ENCODE results near the gene CSNK2A1.
"Not testable (repeated sequence)": the region's sequence is repeated elsewhere in the genome, so short reads cannot be mapped to it uniquely, and the experiment has no call there.

Gene CSNK2A1

GRCh38 chr20:515696-516095 lies 27.9 kb downstream of the CSNK2A1 start:
- H3K27ac ChIP-seq (ENCODE audit: low read length) = no peak overlapping the region
- no peak overlapping the region for H3K9ac ChIP-seq (ENCODE audit: low read length)
- no peaks in the 10 kb centered on the region for H3F3A ChIP-seq (ENCODE audit: insufficient read depth, low read length)
- no peak overlapping the region for H2AFZ ChIP-seq (ENCODE audit: low read length)
- H3K4me3 ChIP-seq (ENCODE audit: low read length) = no peak overlapping the region
- no peaks in the 10 kb centered on the region for H3K4me1 ChIP-seq (ENCODE audit: low read length)
- no peak for TF ChIP-seq EZH2phosphoT487 (IDR thresholded peaks at IDR 0.05; ENCODE audit: low read length)
- TF ChIP-seq, protein P1, sequence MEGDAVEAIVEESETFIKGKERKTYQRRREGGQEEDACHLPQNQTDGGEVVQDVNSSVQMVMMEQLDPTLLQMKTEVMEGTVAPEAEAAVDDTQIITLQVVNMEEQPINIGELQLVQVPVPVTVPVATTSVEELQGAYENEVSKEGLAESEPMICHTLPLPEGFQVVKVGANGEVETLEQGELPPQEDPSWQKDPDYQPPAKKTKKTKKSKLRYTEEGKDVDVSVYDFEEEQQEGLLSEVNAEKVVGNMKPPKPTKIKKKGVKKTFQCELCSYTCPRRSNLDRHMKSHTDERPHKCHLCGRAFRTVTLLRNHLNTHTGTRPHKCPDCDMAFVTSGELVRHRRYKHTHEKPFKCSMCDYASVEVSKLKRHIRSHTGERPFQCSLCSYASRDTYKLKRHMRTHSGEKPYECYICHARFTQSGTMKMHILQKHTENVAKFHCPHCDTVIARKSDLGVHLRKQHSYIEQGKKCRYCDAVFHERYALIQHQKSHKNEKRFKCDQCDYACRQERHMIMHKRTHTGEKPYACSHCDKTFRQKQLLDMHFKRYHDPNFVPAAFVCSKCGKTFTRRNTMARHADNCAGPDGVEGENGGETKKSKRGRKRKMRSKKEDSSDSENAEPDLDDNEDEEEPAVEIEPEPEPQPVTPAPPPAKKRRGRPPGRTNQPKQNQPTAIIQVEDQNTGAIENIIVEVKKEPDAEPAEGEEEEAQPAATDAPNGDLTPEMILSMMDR (IDR thresholded peaks at IDR 0.05; ENCODE audit: low read length) = no peak
- TF ChIP-seq EZH2 (optimal IDR thresholded peaks at IDR 0.05; ENCODE audit: low read depth, low read length) = no peak
- no peak for DNase-seq
- H3K79me2 ChIP-seq (ENCODE audit: low read length) = peaks cover 97% of the 10 kb centered on the region
- H3K4me2 ChIP-seq (ENCODE audit: low read depth, low read length) = no peak overlapping the region
- H3K9me2 ChIP-seq (replicated peaks; ENCODE audit: insufficient read depth, low read length) = no peaks in the 10 kb centered on the region
- H3K36me3 ChIP-seq (replicated peaks; ENCODE audit: insufficient read depth, low read length) = no peaks in the 10 kb centered on the region; the same call in 1 of the 2 replicates
- peaks cover 54% of the 10 kb centered on the region for H4K20me1 ChIP-seq (ENCODE audit: insufficient read depth, low read length)
- H3K9me3 ChIP-seq (replicated peaks; ENCODE audit: insufficient read depth, low read length) = no peaks in the 10 kb centered on the region
- H3K27me3 ChIP-seq (replicated peaks; ENCODE audit: insufficient read depth, low read length) = no peaks in the 10 kb centered on the region

DNA sequence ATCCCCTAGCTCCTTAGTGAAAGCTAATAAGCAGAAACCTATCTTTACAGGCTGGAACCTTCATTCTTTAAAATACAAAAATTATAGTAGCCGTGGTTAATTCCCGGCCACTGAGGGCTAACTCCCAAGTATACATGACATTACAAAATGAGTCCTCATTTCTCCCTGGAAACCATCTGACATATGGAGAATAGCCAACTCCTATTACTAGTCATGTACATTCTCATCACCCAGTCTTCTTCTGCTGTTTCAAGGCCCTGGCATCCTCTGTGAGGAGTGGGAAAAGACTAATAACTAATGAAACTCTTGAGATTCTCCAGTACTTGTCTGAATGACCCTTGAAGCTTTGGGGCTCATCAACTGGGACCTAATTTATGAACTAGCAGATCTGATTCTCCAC lies 30.2 kb downstream of the CSNK2A1 start:
- Histone ChIP-seq H3K36me3 (replicated peaks; ENCODE audit: insufficient read depth, low read length) (no peaks in the 10 kb centered on the region; the same call in 1 of the 2 replicates), H3K9me2 (replicated peaks; ENCODE audit: insufficient read depth, low read length) (no peaks in the 10 kb centered on the region), H4K20me1 (ENCODE audit: insufficient read depth, low read length) (peaks cover 47% of the 10 kb centered on the region), H3F3A (ENCODE audit: insufficient read depth, low read length) (no peaks in the 10 kb centered on the region), H3K4me3 (ENCODE audit: low read length) (no peak overlapping the region), H3K9ac (ENCODE audit: low read length) (no peak overlapping the region), H3K27me3 (replicated peaks; ENCODE audit: insufficient read depth, low read length) (no peaks in the 10 kb centered on the region), H3K27ac (ENCODE audit: low read length) (no peak overlapping the region), H2AFZ (ENCODE audit: low read length) (no peak overlapping the region), H3K4me2 (ENCODE audit: low read depth, low read length) (no peak overlapping the region), H3K4me1 (ENCODE audit: low read length) (no peaks in the 10 kb centered on the region), H3K9me3 (replicated peaks; ENCODE audit: insufficient read depth, low read length) (no peaks in the 10 kb centered on the region), H3K79me2 (ENCODE audit: low read length) (peaks cover 99% of the 10 kb centered on the region)
- no peak for DNase-seq
- TF ChIP-seq EZH2 (optimal IDR thresholded peaks at IDR 0.05; ENCODE audit: low read depth, low read length) (no peak), EZH2phosphoT487 (IDR thresholded peaks at IDR 0.05; ENCODE audit: low read length) (no peak)
- TF ChIP-seq, protein P1 (IDR thresholded peaks at IDR 0.05; ENCODE audit: low read length) = no peak

DNA sequence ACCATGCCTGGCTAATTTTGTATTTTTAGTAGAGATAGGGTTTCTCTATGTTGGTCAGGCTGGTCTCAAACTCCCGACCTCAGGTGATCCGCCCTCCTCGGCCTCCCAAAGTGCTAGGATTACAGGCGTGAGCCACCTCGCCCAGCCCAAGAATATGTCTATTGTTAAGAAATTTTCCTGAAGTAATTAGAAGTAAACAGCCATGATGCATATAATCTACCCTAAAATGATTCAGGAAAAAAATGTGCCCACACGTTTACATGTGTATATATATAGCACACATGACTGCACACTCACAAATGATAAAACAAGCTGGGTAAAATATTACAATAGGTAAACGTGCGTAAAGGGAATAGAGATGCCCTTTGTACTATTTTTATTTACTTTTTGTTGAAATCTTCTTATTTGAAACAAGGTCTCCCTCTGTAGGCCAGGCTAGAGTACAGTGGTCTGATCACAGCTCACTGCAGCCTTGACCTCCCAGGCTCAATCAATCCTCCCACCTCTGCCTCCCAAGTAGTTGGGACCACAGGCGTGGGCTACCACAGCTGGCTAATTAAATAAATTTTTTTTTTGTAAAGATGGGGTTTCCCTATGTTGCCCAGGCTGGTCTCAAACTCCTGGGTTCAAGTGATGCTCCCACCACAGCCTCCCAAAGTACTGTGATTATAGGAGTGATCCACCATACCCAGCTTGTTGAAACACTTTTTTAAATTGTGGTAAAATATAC lies 33.1 kb downstream of the CSNK2A1 start:
- not testable (repeated sequence) for H3K36me3 ChIP-seq (replicated peaks; ENCODE audit: insufficient read depth, low read length); H3K9me3 ChIP-seq (replicated peaks; ENCODE audit: insufficient read depth, low read length); H3K27me3 ChIP-seq (replicated peaks; ENCODE audit: insufficient read depth, low read length); H2AFZ ChIP-seq (ENCODE audit: low read length); H3K4me3 ChIP-seq (ENCODE audit: low read length); H3K4me1 ChIP-seq (ENCODE audit: low read length); H3K4me2 ChIP-seq (ENCODE audit: low read depth, low read length); H3F3A ChIP-seq (ENCODE audit: insufficient read depth, low read length); H3K27ac ChIP-seq (ENCODE audit: low read length); H3K9me2 ChIP-seq (replicated peaks; ENCODE audit: insufficient read depth, low read length); DNase-seq; H3K9ac ChIP-seq (ENCODE audit: low read length)
- Histone ChIP-seq H3K79me2 (ENCODE audit: low read length) (peaks cover 93% of the 10 kb centered on the region), H4K20me1 (ENCODE audit: insufficient read depth, low read length) (peaks cover 30% of the 10 kb centered on the region)

- not testable (repeated sequence) for H2AFZ ChIP-seq (ENCODE audit: low read length); DNase-seq; H3K27ac ChIP-seq (ENCODE audit: low read length); H3K9me3 ChIP-seq (replicated peaks; ENCODE audit: insufficient read depth, low read length); H3K27me3 ChIP-seq (replicated peaks; ENCODE audit: insufficient read depth, low read length); H3K4me1 ChIP-seq (ENCODE audit: low read length); H3K4me2 ChIP-seq (ENCODE audit: low read depth, low read length); H3K9ac ChIP-seq (ENCODE audit: low read length); H3F3A ChIP-seq (ENCODE audit: insufficient read depth, low read length); H3K9me2 ChIP-seq (replicated peaks; ENCODE audit: insufficient read depth, low read length); H3K4me3 ChIP-seq (ENCODE audit: low read length)
- H3K79me2 ChIP-seq (ENCODE audit: low read length) = peaks cover 72% of the 10 kb centered on the region
- H4K20me1 ChIP-seq (ENCODE audit: insufficient read depth, low read length) = peaks cover 15% of the 10 kb centered on the region
- H3K36me3 ChIP-seq (replicated peaks; ENCODE audit: insufficient read depth, low read length) = peaks cover 16% of the 10 kb centered on the region
Measured at GRCh38 chr20:508364-508787, 35.2 kb downstream of the CSNK2A1 start.

Data from MM.1S (cell line).